NT2/D1 (cell line): ENCODE data around the gene STRN3.

Source experiments
- DNase-seq: peaks from one replicate; pipeline ENCODE4 v3.0.0-alpha.2; 2011; ENCODE audit warnings: low read depth, low spot score
- H3K27me3 ChIP-seq: 2 replicates; pipeline ENCODE4 v1.6.0; 2011; ENCODE audit warnings: mild to moderate bottlenecking; ENCODE audit not compliant: insufficient read length, insufficient read depth
- H3K36me3 ChIP-seq: 2 replicates; pipeline ENCODE4 v1.6.1; 2011; ENCODE audit warnings: mild to moderate bottlenecking, low read length, mixed read lengths; ENCODE audit not compliant: insufficient read depth, insufficient read length
- H3K4me1 ChIP-seq: 2 replicates; pipeline ENCODE4 v1.5.1; 2011; ENCODE audit not compliant: insufficient read depth, insufficient read length
- H3K4me3 ChIP-seq: 2 replicates; pipeline ENCODE4 v1.5.1; 2011; ENCODE audit warnings: low read depth; ENCODE audit not compliant: insufficient read length
- H3K9ac ChIP-seq: 2 replicates; pipeline ENCODE4 v1.6.0; 2011; ENCODE audit warnings: low read depth; ENCODE audit not compliant: insufficient read length
- H3K9me3 ChIP-seq: 2 replicates; pipeline ENCODE4 v1.5.1; 2011; ENCODE audit warnings: mild to moderate bottlenecking, low read length; ENCODE audit not compliant: insufficient read depth
- SUZ12 ChIP-seq: IDR thresholded peaks from 2 replicates; pipeline ENCODE4 v1.6.1; 2011; ENCODE audit not compliant: insufficient read length, insufficient read depth; ENCODE audit errors: extremely low read depth
- YY1 ChIP-seq: IDR thresholded peaks from 2 replicates; pipeline ENCODE4 v1.6.1; 2011; ENCODE audit not compliant: insufficient read length, insufficient read depth
- ZNF274 ChIP-seq: IDR thresholded peaks from 2 replicates; pipeline ENCODE4 v1.6.1; 2011; ENCODE audit warnings: mild to moderate bottlenecking, low read depth, low read length

Gene STRN3

DNA sequence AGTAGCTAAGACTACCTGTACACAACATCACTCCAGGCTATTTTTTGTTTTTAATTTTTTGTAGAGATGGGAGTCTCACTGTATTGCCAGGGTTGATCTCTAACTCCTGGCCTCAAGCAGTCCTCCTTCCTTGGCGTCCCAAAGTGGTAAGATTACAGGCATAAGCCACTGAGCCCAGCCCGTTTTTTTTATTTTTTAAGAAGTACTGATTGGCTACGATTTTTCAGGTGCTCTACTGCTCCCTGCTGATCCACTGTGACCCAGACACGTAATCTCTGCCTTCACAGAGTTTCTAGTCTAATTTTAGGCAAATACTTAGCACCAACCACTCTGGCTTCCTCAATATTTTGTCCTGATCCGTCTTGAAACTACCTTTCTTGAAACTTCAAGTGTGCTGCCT lies 4.3 kb upstream of the STRN3 start:
- no peaks in the 10 kb centered on the region for H3K4me1 ChIP-seq
- no peak for DNase-seq
- no peak overlapping the region for H3K9ac ChIP-seq
- TF ChIP-seq ZNF274, result no peak
- TF ChIP-seq SUZ12, result no peak
- TF ChIP-seq YY1, result no peak
- no peak overlapping the region for H3K4me3 ChIP-seq
- no peaks in the 10 kb centered on the region for H3K27me3 ChIP-seq
- H3K36me3 ChIP-seq, result no peaks in the 10 kb centered on the region
- H3K9me3 ChIP-seq, result no peaks in the 10 kb centered on the region

DNA sequence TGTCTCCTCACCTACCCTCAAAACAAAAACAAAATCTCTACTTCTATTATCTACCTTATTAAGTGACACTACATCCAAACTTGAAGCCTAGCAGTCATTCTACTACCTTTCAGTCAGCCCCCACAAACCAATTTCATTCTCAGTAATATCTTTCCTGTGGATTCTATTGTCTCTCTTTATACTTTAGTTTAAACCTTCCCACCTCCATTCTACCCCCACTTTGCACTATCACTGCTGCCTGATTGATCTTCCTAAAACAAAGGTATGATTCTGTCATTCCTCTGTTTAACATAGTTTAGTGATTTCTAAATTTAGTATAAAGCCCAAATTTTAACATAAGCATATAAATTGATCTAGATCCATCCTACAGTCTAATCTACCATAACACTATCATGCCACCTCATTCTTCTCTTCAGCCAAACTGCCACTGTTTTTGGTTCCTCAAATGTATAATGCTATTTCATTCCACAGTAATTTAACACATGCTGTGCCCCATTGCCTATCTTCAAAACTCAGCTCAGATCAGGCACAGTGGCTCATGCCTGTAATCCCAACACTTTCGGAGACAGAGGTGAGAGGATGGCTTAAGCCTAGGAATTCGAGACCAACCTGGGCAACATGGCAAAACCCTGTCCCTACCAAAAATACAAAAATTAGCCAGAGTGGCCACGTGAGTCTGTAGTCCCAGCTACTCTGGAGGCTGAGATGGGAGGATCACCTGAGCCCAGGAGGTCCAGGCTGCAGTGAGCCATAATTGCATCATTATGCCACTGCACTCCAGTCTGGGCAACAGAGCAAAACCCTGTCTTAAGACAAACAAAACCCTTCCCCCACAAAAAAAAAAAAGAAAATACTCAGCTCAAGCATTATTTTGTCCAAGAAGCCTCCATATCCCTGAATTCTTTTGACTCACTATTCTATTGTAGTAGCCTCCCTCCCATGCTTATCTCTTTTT lies 3.1 kb upstream of the STRN3 start:
- DNase-seq, result no peak
- H3K4me1 ChIP-seq, result no peaks in the 10 kb centered on the region
- TF ChIP-seq YY1 (no peak), ZNF274 (no peak), SUZ12 (no peak)
- no peaks in the 10 kb centered on the region for H3K36me3 ChIP-seq
- no peak overlapping the region for H3K4me3 ChIP-seq
- H3K27me3 ChIP-seq, result no peaks in the 10 kb centered on the region
- H3K9ac ChIP-seq, result no peak overlapping the region
- no peaks in the 10 kb centered on the region for H3K9me3 ChIP-seq

DNA sequence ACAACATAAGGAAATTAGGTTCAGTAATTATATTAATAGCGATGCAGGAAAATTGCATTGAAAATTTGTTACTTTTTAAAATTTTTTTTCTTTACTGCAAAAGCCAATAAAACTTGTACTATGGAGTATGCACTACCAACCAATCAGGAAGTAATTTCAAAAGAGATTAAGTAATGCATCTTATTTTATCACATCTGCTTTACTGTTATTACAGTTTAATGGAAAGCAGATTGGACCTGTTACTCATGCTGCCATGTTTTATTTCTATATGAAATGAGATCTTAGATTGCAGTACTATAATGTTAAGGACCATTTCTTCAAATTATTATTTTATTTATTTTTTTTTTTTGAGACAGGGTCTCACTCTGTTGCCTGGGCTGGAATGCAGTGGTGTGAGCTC lies 1.7 kb upstream of the STRN3 start:
- H3K36me3 ChIP-seq, result peaks cover 2% of the 10 kb centered on the region
- DNase-seq, result no peak
- no peaks in the 10 kb centered on the region for H3K27me3 ChIP-seq
- peak overlapping the region; percentile 54 for H3K4me3 ChIP-seq
- no peak for TF ChIP-seq ZNF274
- no peak for TF ChIP-seq SUZ12
- no peak for TF ChIP-seq YY1
- H3K4me1 ChIP-seq, result no peaks in the 10 kb centered on the region
- no peaks in the 10 kb centered on the region for H3K9me3 ChIP-seq
- no peak overlapping the region for H3K9ac ChIP-seq

DNA sequence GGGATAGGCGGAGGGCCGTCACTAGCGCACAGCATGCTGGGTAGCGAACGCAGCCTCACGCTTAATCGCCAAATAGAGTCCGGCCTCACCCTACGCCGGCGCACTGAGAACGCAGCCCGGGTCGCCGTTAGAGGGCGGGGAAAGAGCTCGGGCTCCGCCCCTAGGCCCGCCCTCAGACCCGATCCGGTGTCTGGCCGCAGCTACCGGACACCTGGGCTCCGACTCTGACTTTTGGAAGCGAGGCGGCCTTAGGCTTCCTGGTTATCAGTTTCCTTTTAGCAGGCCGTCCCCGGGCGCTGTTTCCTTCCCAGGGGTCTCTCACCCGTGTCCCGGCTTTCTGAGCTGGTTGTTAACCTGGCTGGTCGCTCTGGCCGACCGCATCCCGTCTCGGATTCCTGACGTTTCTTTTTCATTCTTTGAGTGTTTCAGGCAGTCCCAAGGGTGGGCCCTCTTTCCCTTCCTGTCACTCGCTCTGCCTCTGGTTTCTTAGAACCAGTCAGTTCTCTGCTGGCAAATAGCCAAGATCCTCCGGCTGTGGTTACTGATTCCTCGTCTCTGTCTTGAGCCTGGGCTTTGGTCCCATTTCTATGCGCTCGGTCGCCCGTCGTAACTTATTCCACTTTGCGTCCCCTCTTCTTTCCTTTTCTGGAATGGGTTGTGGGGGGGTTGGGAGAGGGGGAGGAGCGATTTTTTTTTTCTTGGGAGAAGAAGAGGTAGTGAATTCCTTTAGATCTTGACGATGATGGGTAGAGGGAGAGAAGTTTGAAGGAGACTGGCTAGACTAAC lies 464 bp upstream of the STRN3 start:
- no peaks in the 10 kb centered on the region for H3K27me3 ChIP-seq
- peak; percentile 86 for DNase-seq
- H3K9ac ChIP-seq, result peak overlapping the region; percentile 77
- no peaks in the 10 kb centered on the region for H3K4me1 ChIP-seq
- no peaks in the 10 kb centered on the region for H3K9me3 ChIP-seq
- peaks cover 7% of the 10 kb centered on the region for H3K36me3 ChIP-seq
- TF ChIP-seq YY1, result no peak
- H3K4me3 ChIP-seq, result peak overlapping the region; percentile 54

DNA sequence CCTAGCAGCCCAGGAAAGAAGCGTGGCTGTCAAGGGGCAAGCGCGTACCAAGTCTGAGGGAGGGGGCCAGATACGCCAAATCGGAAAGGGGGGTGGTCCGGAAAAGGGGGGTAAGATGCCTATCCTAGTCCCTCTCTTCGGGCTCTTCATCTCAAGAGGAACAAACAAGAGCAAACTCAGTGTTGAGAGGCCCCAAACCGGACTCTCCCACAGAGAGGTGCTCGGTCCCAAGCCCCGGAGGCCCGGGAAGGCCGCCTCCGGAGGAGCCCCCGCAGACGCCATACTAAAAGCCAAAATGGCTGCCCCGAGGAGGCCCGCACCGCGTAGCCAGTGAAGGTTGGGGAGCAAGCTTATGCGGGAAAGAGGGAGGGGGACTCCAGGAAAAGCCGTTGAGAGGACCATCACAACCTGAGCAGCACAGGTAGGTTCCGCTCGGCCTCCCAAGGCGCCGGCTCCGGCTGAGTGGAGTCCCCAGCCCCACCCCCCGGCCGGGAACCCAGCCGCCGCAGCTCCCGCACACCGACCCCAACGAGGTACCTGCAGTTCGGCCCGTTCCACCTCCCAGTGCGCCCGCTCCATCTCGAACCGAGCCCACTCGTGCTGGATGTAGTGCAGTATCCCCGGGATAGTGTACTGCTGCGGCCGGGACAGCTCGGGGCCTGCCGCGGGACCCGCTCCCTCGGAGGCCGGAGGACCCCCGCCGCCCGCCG lies 657 bp downstream of the STRN3 start, which contains the start of gene AP4S1:
TSS of gene AP4S1 (plus strand) at position 283 of the 710 bp plus-strand sequence. CDS start 40,548 bp downstream, outside the sequence.
- Histone ChIP-seq H3K9me3 (no peaks in the 10 kb centered on the region), H3K4me3 (peak within 1 kb of the TSS; percentile 85), H3K36me3 (peaks cover 17% of the 10 kb centered on the region), H3K27me3 (no peaks in the 10 kb centered on the region), H3K4me1 (no peaks in the 10 kb centered on the region), H3K9ac (peak within 1 kb of the TSS; percentile 95)
- no peak for TF ChIP-seq ZNF274
- TF ChIP-seq SUZ12, result no peak
- TF ChIP-seq YY1, result peak; percentile 71
- DNase-seq, result peak; percentile 16

DNA sequence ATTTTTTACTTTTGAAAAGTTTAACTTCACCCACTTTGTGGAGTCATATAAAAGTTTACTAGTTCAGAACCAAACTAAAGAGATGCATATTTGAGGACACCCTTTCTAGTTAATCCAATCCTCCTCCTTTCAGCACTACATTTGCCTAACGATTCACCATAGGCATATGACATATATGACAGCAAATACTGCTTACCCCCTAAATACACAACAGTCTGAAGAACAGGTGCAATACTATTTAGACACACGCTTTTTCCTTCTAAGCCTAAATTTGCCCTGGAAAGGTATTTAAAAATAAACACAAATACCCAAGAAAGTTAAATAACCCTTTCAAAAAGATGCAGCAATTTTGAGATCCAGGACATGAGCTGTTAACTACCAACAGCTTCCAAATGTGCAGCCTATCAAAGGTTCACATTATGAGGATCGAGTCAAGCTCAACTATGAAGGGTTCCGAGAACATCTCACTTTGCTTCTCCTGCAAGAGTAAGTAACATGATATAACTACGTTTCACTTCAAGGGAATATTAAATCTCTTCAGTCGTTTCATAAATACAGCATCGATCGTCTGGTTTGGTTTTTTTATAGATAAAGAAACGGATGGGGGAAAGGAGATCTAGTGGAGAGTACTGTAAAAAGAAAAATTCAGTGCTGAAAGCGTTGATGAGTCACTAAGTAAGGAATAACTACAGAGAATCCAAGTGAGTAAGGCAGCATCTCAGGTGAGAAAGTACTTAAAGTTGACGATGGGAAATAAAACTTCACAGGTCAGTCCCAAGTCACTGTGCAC lies 1.4 kb downstream of the STRN3 start:
- no peaks in the 10 kb centered on the region for H3K9me3 ChIP-seq
- no peaks in the 10 kb centered on the region for H3K4me1 ChIP-seq
- no peak for DNase-seq
- no peaks in the 10 kb centered on the region for H3K27me3 ChIP-seq
- peaks cover 20% of the 10 kb centered on the region for H3K36me3 ChIP-seq
- peak overlapping the region; percentile 85 for H3K4me3 ChIP-seq
- peak overlapping the region; percentile 95 for H3K9ac ChIP-seq
- TF ChIP-seq ZNF274, result no peak
- no peak for TF ChIP-seq YY1
- no peak for TF ChIP-seq SUZ12
